Adrenal gland (tissue), 5 donors: ENCODE measurements around the gene BSG.

ENCODE experiments used
- CTCF ChIP-seq, 6 experiments: fragments of 450-650 bp in 4 of 6; fragments of 200-600 bp in 2 of 6; sonication (generic) in 1 of 6; IDR thresholded peaks; 1 replicate in 5 of 6; 2 replicates in 1 of 6; pipeline versions ENCODE4 v1.5.1 to v1.8.0; 2016 to 2021; ENCODE audit warnings: antibody characterized with exemption in 6 of 6, mild to moderate bottlenecking in 2 of 6, moderate library complexity in 1 of 6
- POLR2A ChIP-seq, 2 donors: fragments of 450-650 bp; IDR thresholded peaks; one replicate each; pipeline ENCODE4 v1.6.1; 2017; ENCODE audit warnings: antibody characterized with exemption in 2 of 2, mild to moderate bottlenecking in 2 of 2, moderate library complexity in 1 of 2
- donor health status: DM: no; HTN: no; CAD: no.

- TF ChIP-seq POLR2A (IDR thresholded peaks at IDR 0.05) (no peak), CTCF (IDR thresholded peaks at IDR 0.05) (no peak)
Measured at GRCh38 chr19:583968-584239, 11.5 kb downstream of the BSG start.
